ENCODE measurements around the gene CSTF3.
"Not testable (repeated sequence)": the region's sequence is repeated elsewhere in the genome, so short reads cannot be mapped to it uniquely, and the experiment has no call there.

CSTF3 gene

GRCh38 chr11:33160587-33160986 is 693 bp downstream of the CSTF3 start:
- no peak for DNase-seq (ENCODE audit: low read depth in 2 of 2)

DNA sequence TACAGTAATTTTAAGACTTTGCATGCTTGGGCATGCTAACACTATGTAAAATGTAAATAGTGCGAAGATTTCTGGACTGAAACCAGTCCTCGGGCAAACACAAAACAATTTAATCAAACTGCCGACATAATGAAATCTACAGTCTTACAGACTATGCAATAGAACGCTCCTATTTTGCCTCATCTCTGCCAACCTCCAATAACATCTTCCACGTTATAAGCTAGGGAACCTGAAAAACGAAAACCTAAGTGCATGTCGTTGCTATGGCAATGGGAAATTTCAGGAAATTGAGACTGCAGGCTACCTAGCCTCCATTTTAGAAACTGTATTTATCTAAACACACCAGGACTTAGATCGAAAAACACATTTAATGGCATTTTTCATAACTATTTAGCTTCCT is 1.1 kb downstream of the CSTF3 start:
- DNase-seq (ENCODE audit: low read depth in 2 of 2): peak in 1 of 2 experiments; percentile 16

DNA sequence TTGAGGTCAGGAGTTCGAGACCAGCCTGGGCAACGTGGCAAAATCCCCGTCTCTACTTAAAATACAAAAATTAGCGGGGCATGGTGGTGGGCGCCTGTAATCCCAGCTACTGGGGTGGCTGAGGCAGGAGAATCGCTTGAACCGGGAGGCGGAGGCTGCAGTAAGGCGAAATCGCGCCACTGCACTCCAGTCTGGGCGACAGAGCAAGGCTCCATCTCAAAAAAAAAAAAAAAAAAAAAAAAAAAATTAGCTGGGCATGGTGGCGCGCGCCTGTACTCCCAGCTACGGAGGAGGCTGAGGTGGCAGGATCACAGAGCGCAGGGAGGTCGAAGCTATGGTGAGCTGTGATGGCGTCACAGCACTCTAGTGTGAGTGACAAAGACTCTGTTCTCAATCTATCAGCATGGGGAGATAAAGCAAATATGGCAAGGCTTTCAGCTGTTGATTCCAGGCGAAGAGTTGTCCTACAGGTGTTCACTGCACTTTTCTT is 1.9 kb downstream of the CSTF3 start:
- DNase-seq (ENCODE audit: low read depth in 2 of 2): not testable (repeated sequence)

- no peak for DNase-seq (ENCODE audit: low read depth in 2 of 2)
Measured at GRCh38 chr11:33158596-33159275, 2.5 kb downstream of the CSTF3 start.

DNA sequence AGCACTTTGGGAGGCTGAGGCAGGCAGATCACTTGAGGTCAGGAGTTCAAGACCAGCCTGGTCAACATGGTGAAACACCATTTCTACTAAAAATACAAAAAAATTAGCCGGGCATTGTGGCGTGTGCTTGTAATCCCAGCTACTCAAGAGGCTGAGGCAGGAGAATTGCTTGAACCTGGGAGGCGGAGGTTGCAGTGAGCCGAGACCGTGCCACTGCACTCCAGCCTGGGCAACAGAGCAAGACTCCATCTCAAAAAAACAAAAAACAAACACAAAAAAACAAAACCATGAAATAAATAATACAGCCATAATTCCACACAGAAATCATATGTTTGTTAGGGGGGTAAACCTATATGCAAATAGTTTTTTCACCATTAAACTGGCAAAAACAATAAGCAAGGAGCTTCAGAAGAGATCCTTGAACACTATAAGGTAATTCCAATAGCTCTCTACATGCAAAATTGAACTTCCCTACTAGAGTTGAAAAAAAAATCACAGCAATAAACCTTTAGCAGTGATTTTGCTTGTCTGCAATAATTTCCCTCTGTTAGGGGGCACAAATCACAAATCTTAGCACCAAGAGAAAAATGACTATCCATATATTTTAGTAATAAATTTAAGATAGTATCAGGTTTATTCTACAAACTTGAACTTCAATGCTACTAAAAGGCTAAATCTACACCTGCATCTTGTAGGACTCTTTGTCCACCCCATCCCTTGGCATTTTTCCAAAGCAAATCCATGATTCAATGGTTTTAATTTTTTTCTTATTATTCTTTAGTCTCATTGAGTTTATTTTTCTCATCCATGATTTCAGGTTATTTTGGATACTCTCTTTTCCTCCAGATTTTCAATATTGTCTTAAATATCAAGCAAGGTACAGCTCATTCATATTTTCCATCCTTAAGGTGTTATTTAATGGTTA is 3.9 kb downstream of the CSTF3 start:
- no peak for DNase-seq (ENCODE audit: low read depth in 2 of 2)

GRCh38 chr11:33151399-33151798 is 9.9 kb downstream of the CSTF3 start:
- no peak for DNase-seq (ENCODE audit: low read depth in 2 of 2)

- DNase-seq (ENCODE audit: low read depth in 2 of 2): no peak
Measured at GRCh38 chr11:33147559-33147958, 13.7 kb downstream of the CSTF3 start.

- no peak for DNase-seq (ENCODE audit: low read depth in 2 of 2)
Measured at GRCh38 chr11:33135768-33136443, 25.4 kb downstream of the CSTF3 start.

DNA sequence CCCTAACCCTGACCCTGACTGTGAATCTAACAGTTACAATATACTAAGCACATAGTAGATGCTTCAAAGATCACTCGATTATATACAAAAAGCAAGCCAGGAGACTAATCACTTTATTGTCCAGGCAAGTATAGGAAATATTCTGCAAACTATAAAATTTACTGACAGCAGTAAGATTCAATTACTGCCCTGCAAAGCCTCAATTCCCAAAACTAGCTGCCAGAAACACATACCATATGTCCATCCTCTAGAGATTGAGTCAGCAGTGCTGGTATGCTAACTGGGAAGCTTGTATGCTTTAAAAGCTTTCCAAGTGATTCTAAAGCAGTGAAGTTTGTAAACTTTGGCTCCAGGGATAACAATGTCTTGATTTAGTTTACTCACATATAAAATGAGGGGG is 26.1 kb downstream of the CSTF3 start:
- peak; percentile 80 to 83 for DNase-seq (ENCODE audit: low read depth in 2 of 2)

DNA sequence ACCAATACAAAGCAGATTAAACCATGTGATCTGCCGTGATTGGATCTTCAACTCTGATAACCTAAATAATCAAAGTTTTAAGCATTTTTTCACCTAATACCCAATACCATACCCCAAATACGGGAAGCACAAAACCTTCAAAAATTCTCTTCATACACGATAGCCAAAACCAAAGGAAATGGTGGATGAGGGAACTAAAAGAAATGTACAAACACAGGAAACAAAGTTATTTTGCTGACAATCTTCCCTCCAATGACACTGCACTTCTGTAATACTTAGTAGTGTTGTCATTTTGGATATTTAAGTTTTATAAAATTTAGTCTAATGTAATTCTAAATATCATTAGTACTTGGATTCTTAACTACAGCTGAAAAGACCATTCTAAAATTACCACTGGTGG is 27.0 kb downstream of the CSTF3 start:
- DNase-seq (ENCODE audit: low read depth in 2 of 2): no peak

DNA sequence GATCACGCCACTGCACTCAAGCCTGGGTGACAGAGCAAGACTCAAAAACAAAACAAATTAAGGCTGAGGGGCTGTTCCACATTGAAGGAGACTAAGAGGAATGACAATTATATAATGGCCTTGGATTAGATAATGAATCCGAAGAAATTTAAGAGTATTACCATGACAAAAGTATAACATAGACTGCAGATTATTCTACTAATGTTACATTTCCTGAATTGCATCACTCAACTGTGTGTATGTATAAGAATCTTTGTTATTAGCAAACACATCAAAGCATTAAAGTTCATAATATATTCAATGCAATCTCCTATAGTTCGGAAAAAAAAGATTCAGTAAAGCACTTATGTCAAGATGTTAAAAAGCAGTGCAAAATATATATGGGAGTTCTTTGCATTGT is 27.5 kb downstream of the CSTF3 start:
- no peak for DNase-seq (ENCODE audit: low read depth in 2 of 2)

DNA sequence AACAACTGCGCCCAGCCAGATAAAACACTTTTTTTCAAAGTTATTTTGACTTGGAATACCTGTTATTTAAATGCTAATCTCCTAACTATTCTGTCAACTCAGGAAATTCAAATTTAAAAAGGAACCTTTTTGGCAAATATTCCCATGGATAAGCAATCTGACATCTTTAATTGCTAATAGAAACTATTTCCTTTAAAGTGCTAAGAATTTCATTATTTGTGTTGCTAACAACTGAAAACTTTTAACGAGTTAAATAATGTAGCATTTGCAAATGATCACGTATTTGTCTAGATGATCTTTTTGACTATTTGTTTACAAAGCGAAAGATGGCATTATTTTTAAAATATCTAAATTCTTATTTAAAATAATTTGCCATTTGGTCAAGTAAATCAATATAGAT is 28.8 kb downstream of the CSTF3 start:
- DNase-seq (ENCODE audit: low read depth in 2 of 2): no peak

DNA sequence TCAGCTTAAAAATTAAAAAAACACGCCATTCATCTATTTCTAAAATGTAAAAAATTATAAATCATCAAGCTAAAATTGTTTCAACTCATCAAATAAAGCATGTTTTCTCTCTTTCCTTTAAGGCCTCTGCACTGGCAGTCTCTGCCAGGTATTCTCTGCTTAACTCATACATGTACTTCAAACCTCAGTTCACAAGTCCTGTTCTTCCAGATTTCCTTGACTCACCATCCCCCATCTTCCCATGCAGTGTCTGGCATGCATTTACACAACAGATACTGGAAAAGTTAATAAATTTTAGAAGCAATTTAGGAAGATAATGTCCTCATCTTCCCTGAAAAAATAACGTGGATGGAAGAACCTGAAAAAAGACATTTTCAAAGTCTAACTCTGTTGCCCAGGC is 32.5 kb downstream of the CSTF3 start:
- DNase-seq (ENCODE audit: low read depth in 2 of 2): no peak

GRCh38 chr11:33125611-33126010 is 35.7 kb downstream of the CSTF3 start:
- DNase-seq (ENCODE audit: low read depth in 2 of 2): no peak

GRCh38 chr11:33125025-33125424 is 36.3 kb downstream of the CSTF3 start:
- no peak for DNase-seq (ENCODE audit: low read depth in 2 of 2)

- DNase-seq (ENCODE audit: low read depth in 2 of 2): not testable (repeated sequence)
Measured at GRCh38 chr11:33122696-33123095, 38.6 kb downstream of the CSTF3 start.

DNA sequence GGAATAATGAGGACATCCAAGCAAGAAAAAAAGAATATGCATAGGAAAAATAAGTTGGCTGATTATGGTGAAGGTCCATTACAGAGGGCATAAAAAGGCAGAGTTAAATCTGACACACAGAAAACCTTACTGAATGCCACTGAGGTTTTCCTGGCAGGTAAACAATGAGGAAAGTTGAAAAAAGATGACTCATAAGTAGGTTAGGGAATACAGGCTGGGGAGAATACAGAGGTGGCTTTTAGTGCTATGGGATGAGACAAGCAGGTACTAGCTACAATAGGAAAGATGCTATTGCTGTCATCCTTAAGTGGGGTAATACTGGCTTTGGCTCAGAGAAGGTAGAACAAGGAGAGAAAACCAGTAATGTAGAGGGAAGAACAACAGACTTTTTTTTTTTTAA is 44.7 kb downstream of the CSTF3 start:
- DNase-seq (ENCODE audit: low read depth in 2 of 2): no peak

DNA sequence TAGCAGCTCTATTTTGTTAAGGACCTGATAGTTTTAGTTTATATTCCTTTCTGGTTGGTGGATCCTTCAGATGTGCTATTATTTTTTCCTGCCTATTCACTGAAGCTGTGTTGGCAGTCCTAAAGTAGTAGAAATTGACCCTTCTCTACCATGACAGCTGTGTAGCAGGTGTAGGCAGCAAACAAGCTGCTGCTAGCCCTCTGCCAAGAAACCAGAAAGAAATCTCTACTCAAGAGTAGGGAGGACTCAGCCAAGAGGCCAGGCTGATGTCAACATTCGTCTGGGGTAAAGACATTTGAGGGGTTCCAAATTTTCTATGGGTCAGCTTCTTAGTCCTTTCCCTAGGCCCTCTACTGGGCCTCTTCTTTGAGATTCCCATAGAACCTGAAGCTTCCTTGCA is 51.2 kb downstream of the CSTF3 start:
- no peak for DNase-seq (ENCODE audit: low read depth in 2 of 2)

DNA sequence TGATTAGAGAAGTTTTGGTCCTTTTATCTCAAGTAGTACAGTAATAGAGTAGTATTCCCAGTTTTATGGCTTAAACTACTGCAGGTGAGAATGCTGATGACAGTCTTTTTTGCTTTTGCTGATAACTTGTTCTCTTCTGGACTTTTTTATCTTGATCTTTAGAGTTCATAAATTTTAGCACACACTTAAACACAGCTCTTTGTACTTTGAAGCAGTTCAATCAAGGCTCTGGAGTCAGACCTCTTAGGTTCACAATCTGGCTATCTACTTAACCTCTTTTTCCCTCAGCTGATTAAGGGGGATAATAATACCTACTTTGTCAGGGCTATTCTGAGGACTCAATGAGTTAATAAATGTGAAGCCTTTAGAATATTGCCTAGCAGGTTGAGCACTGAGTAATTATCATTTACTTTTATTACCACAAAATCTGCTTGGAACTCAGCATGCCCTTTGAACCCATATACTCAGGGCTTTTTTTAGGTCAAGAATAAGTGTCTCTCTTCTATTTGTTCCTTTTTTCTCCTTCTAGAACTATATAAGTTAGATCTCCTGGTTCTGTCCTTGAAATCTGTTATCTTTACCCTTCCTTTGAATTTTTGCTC is 51.9 kb downstream of the CSTF3 start:
- DNase-seq (ENCODE audit: low read depth in 2 of 2): no peak

- DNase-seq (ENCODE audit: low read depth in 2 of 2): no peak
Measured at GRCh38 chr11:33103836-33104235, 57.4 kb downstream of the CSTF3 start.

- DNase-seq (ENCODE audit: low read depth in 2 of 2): no peak
Measured at GRCh38 chr11:33094157-33094556, 67.1 kb downstream of the CSTF3 start.

DNA sequence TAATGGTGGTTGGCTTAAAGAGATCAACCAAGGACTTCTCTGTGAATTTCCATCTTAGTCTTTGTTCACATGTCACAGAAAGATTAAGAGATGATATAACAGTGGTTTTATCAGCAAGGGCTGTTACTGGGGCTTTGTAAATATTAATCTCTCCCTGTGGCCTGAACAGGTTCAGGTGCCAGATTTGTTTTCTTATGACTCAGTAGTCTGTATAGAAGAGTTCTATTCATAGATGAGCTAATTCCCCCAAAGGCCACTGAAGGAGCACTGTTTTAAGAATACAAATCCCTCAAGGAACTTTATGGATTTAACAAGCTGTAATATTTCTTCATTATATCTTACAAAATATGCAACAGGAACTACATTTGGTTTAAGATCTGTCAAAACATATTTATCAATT is 71.5 kb downstream of the CSTF3 start:
- DNase-seq (ENCODE audit: low read depth in 2 of 2): no peak

Measured in fibroblast of skin of left quadriceps (primary cell).